ENCODE measurements around the gene SUGCT.

The SUGCT gene

DNA sequence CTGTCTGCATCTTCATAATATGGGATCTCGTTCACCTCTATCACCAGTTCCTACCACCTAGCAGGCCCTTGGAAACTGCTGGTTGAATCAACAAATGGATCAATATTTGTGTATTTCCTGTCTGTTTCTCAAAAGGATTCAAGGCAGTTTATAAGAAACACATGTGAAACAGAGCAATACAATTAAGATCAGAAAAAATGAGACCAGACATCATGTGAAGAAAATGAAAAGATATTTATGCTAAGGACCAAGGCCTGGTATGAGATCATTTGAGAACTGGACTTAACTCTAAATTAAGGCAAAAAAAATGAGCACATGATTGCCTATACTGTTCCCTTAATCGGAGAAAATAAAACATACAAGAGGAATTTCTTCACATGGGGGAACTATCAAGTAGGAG lies 589.0 kb downstream of the SUGCT start:
- TF ChIP-seq, protein P1, sequence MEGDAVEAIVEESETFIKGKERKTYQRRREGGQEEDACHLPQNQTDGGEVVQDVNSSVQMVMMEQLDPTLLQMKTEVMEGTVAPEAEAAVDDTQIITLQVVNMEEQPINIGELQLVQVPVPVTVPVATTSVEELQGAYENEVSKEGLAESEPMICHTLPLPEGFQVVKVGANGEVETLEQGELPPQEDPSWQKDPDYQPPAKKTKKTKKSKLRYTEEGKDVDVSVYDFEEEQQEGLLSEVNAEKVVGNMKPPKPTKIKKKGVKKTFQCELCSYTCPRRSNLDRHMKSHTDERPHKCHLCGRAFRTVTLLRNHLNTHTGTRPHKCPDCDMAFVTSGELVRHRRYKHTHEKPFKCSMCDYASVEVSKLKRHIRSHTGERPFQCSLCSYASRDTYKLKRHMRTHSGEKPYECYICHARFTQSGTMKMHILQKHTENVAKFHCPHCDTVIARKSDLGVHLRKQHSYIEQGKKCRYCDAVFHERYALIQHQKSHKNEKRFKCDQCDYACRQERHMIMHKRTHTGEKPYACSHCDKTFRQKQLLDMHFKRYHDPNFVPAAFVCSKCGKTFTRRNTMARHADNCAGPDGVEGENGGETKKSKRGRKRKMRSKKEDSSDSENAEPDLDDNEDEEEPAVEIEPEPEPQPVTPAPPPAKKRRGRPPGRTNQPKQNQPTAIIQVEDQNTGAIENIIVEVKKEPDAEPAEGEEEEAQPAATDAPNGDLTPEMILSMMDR (IDR thresholded peaks at IDR 0.05): no peak

DNA sequence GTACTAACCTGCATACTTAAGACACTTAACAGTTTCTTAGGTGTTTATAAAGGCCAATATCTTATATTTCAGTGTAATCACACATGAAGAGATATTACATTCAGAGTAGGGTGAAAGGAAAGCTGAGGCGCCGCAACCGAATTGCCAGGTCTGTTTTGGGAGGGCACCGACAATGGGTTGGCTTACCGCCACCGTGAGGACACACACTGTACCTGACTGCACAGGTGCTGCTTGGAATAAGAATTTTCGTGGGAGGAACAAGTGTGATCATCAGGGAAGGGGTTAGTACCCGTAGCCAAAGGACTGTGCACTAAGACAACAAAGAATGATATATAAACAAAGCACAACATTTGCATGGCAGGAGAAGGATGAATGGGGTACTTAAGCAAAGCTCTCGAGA lies 591.8 kb downstream of the SUGCT start:
- TF ChIP-seq, protein P1 (IDR thresholded peaks at IDR 0.05): no peak

DNA sequence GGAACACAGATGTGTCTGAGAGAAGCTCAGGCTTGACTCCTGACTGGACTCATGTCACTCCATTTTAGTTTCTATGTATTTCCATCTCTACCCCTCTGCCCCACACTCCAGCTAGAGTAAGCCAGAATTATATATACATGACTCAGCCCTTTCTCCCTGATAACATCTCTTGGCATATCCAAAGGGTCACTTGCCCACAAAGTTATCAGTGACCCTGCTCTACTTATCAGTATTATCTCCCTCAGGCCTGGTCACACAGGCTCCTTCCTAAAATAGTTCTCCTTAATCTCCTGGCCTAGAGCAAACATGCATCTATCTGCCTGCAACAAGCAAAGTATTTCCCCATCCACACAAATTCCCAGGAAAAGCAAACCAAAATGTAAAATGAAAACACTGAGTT lies 598.3 kb downstream of the SUGCT start:
- TF ChIP-seq, protein P1 (IDR thresholded peaks at IDR 0.05): no peak

DNA sequence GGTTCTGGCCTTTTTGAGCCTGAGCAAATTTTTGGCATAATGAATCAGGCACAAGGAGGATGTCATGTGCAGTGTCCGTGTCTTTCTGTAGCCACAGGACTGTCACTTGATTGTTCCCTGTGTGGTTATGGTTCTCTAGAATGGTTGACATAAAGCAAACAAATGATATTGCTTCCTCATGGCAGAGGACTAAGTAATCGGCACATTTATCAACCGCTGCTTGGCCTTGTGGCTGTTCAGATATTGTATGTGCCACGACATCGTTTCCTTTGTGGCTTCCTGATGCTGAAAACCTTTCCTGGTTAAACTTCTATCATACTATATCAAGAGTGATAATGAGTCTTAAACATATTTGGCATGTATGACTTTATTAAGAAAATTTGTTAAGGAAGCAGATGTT lies 598.8 kb downstream of the SUGCT start:
- TF ChIP-seq, protein P1 (IDR thresholded peaks at IDR 0.05): no peak

DNA sequence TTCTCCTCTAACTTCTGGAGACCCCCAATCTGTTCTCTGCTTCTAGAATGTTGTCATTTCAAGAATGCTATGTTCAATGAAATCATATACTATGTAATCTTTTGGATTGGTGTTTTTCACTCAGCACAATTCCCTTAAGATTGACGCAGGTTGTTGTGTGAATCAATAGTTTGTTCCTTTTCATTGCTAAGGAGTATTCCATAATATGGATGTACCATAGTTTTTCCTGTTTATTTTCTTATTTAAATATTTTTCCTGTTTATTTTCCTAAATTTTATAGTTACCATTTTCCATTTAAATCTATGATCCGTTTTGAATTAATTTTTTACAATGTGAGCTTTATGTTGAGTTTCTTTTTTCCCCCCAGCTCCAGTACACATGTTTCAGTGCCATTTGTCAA lies 604.5 kb downstream of the SUGCT start:
- TF ChIP-seq, protein P1 (IDR thresholded peaks at IDR 0.05): no peak

DNA sequence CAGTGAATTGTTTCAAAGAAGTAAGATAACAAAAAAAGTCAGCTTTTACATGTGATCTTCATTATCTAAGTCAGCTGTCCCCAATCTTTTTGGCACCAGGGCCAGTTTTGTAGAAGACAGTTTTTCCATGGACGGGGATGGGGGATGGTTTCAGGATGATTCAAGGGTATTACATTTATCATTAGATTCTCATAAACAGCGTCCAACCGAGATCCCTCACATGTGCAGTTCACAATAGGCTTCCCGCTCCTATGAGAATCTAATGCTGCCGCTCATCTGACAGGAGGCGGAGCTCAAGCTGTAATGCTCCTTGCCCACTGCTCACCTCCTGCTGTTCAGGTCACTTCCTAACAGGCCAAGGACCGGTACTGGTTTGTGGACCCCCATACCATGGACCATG lies 607.5 kb downstream of the SUGCT start:
- TF ChIP-seq, protein P1 (IDR thresholded peaks at IDR 0.05): no peak

DNA sequence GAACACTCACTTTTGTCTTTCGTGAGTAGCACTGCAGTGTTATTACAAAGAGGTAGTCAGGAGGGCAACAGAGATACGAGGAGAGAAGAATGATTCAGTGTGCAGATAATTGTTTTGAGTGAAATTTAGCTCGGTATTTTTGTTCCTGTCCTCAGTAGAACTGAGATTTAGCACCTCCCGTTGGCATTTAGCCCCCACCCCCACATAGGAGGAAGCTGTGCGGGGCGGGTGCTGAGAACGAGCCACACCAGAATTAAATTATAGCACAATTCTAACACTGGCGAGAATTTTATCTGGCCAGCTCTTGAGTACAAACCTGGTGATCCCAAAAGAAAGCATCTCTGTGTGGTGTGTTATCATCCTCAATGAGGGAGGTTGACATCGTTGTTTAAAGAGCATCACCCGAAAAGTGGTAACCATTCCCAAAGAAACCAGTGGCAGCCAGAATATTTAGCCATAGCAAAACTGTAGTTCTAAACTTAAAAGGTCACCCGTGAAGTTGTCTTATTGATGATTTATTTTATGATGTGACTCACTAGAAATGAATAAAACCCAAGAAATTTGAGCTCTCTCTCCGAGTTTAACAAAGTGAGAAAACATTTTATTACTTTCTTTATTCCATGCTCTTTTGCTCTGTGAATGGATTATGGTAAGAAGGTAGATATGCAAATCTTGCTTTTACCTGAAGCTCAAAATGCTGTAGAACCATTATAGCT lies 612.2 kb downstream of the SUGCT start:
- TF ChIP-seq, protein P1 (IDR thresholded peaks at IDR 0.05): no peak

DNA sequence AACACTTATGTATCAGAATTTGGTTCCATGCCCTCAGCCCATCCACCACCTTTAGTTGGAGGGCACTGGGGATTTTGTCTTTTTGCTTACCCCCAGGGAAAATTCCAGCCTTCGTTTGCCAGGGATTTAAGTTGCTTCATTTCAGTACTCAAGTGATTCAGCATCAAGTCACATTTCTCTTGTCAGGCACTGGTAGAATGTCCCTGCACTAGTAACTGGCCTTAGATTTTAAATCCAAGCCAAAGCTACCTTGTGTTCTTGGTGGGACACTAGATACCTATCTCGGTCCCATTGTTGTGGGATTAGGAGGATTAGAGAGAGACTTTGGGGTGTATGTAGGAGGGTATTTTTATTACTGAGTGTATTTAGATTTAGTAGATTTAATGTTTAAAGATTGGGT lies 613.1 kb downstream of the SUGCT start:
- TF ChIP-seq, protein P1 (IDR thresholded peaks at IDR 0.05): no peak
